Activated T-helper 17 cell treated with anti-CD3 and anti-CD28 coated beads, Interleukin-2, amount 50 U/mL, for 72 hours (primary cell): ENCODE results near the gene SEZ6L2. TPM values are rescaled to one million over a fixed set of nuclear protein-coding genes. Genes with fewer than 3 reads are reported as not detected.
"Not testable (repeated sequence)": the region's sequence is repeated elsewhere in the genome, so short reads cannot be mapped to it uniquely, and the experiment has no call there.

Experiments
- ATAC-seq: fragments of 150-1000 bp; cut with Tn5 transposase; replicated peaks from 2 replicates; pipeline ENCODE4 v1.10.0; 2021; ENCODE audit warnings: mild to moderate bottlenecking, moderate library complexity
- H3K27ac Mint-ChIP-seq: one replicate; pipeline ENCODE4 v1.8.0; 2022; ENCODE audit warnings: mixed read lengths
- H3K27me3 Mint-ChIP-seq: one replicate; pipeline ENCODE4 v1.8.0; 2022; ENCODE audit warnings: mixed read lengths
- H3K36me3 Mint-ChIP-seq: one replicate; pipeline ENCODE4 v1.8.0; 2022; ENCODE audit warnings: low read depth, mild to moderate bottlenecking, mixed read lengths
- H3K4me1 Mint-ChIP-seq: one replicate; pipeline ENCODE4 v1.8.0; 2022; ENCODE audit warnings: mixed read lengths
- H3K4me3 Mint-ChIP-seq: one replicate; pipeline ENCODE4 v1.8.0; 2022; ENCODE audit warnings: mild to moderate bottlenecking, mixed read lengths
- H3K9me3 Mint-ChIP-seq: one replicate; pipeline ENCODE4 v1.8.0; 2022; ENCODE audit warnings: mixed read lengths
- total RNA-seq, 2 donors: library from RNA; stranded (reverse); gene quantifications; one replicate each; pipeline ENCODE4 v1.2.3, GENCODE V29; 2022

Gene SEZ6L2
- total RNA-seq, 2 donors from 2014 or later: 0.56 TPM; not detected in 1

DNA sequence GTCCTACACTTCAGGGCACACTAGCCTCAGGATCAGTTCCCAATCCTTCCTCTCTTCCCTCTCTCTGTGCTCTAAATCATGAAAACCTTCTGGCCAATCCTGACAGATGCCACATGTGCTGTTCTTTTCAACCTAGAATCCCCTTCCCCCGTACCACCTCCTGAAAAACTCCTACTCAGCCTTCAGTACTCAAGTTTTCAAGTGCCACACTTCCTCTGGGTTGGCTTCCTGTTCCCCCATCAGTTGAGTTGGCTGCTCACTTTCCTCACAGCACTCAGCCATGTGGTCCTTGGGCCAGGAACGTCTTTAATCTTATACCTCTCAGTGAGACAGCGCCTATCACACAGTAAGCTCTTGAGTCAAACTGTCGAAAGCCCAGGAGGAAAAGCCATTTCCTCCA lies 4.2 kb upstream of the SEZ6L2 start:
- no peaks in the 10 kb centered on the region for H3K36me3 Mint-ChIP-seq
- no peak for ATAC-seq
- H3K4me1 Mint-ChIP-seq: peaks cover 12% of the 10 kb centered on the region
- H3K27ac Mint-ChIP-seq: peak overlapping the region; percentile 20
- H3K27me3 Mint-ChIP-seq: peaks cover 7% of the 10 kb centered on the region
- H3K4me3 Mint-ChIP-seq: peak overlapping the region; percentile 6
- H3K9me3 Mint-ChIP-seq: no peaks in the 10 kb centered on the region

DNA sequence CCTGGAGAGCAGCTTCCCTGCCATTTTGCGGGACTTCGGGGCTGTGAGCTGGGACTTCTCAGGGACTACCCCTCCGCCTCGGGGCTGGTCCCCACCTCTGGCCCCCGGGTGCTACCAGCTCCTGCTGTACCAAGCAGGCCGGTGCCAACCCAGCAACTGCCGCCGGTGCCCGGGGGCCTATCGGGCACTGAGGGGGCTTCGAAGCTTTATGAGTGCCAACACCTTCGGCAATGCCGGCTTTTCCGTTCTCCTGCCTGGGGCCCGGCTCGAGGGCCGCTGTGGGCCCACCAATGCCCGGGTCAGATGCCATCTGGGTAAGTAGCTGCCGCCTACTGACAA lies 2.2 kb upstream of the SEZ6L2 start:
- Mint-ChIP-seq H3K27ac (no peak overlapping the region), H3K9me3 (no peaks in the 10 kb centered on the region), H3K4me1 (peaks cover 12% of the 10 kb centered on the region), H3K4me3 (peak overlapping the region; percentile 42), H3K36me3 (no peaks in the 10 kb centered on the region), H3K27me3 (peaks cover 25% of the 10 kb centered on the region)
- ATAC-seq: no peak

- Mint-ChIP-seq H3K27me3 (peaks cover 27% of the 10 kb centered on the region), H3K27ac (peak overlapping the region; percentile 71), H3K9me3 (no peaks in the 10 kb centered on the region), H3K36me3 (no peaks in the 10 kb centered on the region), H3K4me3 (peak overlapping the region; percentile 89), H3K4me1 (peaks cover 12% of the 10 kb centered on the region)
- ATAC-seq: no peak
These were observed 1.7 kb upstream of the SEZ6L2 start for GRCh38 chr16:29900888-29901606.

GRCh38 chr16:29900102-29900887 lies 945 bp upstream of the SEZ6L2 start, which contains the start of gene ASPHD1:
Gene ASPHD1 (plus strand): TSS chr16:29900488. CDS start chr16:29900972, 484 bp downstream.
- H3K9me3 Mint-ChIP-seq: no peaks in the 10 kb centered on the region
- H3K27ac Mint-ChIP-seq: peak within 1 kb of the TSS; percentile 71

DNA sequence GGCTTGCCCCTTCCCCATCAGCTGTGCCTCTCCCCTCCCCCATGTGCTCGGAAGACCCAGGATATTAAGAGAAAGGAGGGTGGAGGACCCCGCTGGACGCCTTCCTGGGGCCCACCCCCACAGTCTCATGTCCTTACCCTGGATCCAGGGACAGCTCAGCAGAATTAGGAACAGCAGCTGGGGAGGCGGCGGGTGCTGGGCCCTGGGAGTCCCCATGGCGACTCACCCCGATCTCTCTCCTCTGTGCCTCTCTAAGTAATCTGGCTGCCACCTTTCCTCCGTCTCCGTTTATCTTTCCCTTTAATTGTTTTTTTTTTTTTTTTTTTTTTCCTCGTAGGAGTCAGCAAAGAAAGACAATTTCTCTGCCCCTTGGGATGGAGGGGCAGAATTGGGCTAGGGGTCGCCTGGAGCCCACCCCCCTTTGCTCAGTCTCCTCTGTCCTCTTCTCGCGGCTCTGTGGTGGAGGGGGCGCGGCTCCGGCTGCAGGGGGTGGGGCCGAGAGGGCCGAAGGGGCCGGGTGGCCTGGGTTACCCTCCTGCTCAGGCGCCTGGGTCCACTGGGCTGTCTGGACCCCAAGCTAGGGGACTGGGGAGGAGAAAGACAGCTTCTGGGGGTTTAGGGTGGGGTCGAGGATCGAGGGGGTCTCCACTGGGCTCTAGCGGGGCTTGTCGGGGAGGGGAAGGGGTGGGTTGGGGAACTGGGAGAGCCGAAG lies 390 bp downstream of the SEZ6L2 start:
- Mint-ChIP-seq H3K4me1 (peaks cover 12% of the 10 kb centered on the region), H3K4me3 (peak overlapping the region; percentile 46), H3K36me3 (no peaks in the 10 kb centered on the region), H3K9me3 (no peaks in the 10 kb centered on the region), H3K27me3 (peaks cover 27% of the 10 kb centered on the region), H3K27ac (no peak overlapping the region)
- no peak for ATAC-seq

More at GRCh38 chr16:29900102-29900887, 945 bp upstream of the SEZ6L2 start, which contains the start of gene ASPHD1:
- ATAC-seq: peak; percentile 94
- Mint-ChIP-seq H3K27me3 (peaks cover 27% of the 10 kb centered on the region), H3K4me1 (peaks cover 12% of the 10 kb centered on the region), H3K36me3 (no peaks in the 10 kb centered on the region), H3K4me3 (peak within 1 kb of the TSS; percentile 89)

DNA sequence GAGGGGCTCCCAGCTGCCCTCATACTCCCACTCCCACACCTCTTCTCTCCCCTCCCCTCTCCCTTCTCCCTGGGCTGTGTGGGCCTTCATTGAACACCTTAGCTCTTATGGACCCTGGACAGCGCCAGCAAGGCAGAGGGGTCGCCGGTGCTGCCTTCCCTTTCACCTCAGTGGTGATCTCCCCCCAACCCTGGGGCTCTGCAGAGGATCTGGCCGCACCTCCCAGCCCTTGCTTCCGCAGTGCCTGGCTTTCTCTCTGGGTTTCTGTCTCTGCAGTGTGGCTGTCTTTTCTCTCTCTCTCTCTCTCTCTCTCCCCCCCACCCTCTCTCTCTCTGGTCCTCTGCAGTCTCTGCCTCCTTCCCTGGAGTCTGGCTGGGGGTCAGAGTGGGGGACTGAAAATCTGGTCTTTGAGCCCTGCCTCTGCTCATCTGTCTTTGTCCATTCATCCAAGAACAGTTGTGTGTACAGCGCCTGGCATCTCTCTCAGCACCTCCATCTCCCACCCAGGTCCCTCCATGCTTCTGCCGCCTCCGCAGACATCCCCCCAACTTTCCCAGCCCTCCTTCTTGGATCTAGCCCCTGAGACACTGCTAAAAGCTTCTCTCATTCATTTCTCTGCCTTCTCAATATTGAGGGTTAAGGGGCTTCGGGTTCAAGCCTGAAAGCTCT lies 1.1 kb downstream of the SEZ6L2 start:
- H3K27me3 Mint-ChIP-seq: peaks cover 27% of the 10 kb centered on the region
- no peaks in the 10 kb centered on the region for H3K9me3 Mint-ChIP-seq
- H3K4me1 Mint-ChIP-seq: peaks cover 7% of the 10 kb centered on the region
- no peaks in the 10 kb centered on the region for H3K36me3 Mint-ChIP-seq
- H3K27ac Mint-ChIP-seq: no peak overlapping the region
- no peak overlapping the region for H3K4me3 Mint-ChIP-seq
- ATAC-seq: no peak

DNA sequence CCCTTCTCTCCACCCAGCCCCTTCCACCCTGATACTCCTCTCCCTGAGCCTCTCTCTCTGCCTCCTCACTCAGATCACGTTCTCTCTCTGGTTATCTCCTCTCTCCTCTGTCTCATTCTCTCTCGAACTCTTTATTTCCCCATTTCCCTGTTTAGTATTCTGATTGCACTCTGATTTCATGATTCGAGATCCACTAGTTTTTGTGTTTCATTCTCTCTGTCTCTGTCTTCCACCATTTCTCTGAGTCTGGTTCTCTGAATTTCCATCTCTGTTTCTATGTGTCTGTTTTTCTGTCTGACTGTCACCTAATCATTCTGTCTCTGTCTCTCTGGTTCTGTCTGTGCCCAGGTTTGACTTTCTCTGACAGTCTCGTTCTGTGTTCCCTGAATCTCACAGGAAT lies 2.0 kb downstream of the SEZ6L2 start:
- Mint-ChIP-seq H3K4me1 (peaks cover 7% of the 10 kb centered on the region), H3K36me3 (no peaks in the 10 kb centered on the region), H3K9me3 (no peaks in the 10 kb centered on the region), H3K27ac (no peak overlapping the region), H3K27me3 (peaks cover 27% of the 10 kb centered on the region), H3K4me3 (no peak overlapping the region)
- no peak for ATAC-seq

DNA sequence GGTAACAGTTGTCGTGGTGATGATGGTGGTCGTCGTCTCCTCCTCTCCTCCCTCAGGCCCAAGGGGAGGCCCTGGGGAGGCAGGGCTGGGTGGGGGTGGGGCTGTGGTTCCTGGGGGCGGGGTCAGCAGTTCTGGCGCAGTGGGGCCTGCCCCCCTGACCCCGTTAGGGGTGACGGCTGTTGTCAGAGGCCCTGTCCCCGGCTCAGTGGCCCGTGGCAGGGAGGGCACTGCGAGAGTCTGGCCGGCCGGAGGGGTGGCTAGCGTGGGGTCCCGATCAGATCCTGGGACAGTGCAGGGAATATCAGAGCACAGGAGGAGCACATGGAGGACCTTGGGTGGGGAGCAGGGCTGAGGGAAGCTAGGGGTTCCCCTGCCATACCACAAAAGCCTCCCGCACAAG lies 2.5 kb downstream of the SEZ6L2 start:
- H3K36me3 Mint-ChIP-seq: no peaks in the 10 kb centered on the region
- no peak for ATAC-seq
- H3K9me3 Mint-ChIP-seq: no peaks in the 10 kb centered on the region
- H3K4me3 Mint-ChIP-seq: no peak overlapping the region
- peaks cover 27% of the 10 kb centered on the region for H3K27me3 Mint-ChIP-seq
- peaks cover 7% of the 10 kb centered on the region for H3K4me1 Mint-ChIP-seq
- no peak overlapping the region for H3K27ac Mint-ChIP-seq

DNA sequence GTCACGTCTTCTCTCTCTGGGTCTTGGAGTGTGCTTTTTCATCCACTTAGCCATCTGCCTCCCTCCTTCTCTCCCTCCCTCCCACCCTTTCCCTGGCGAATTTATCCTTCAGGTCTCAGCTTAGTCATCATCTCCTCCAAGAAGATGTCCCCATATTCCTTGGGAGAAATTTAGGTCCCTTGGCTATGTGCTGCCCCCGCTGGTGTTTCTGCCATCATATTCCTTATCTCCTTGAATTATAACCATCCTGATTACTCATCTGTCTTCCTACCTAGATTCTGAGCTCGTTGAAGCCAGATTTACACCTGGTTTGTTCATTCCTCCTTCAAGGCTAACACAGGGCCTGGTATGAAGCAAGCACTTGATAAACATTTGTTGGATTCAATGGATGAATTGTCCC lies 5.0 kb downstream of the SEZ6L2 start:
- no peak for ATAC-seq
- Mint-ChIP-seq H3K36me3 (no peaks in the 10 kb centered on the region), H3K27me3 (peaks cover 23% of the 10 kb centered on the region), H3K4me3 (no peak overlapping the region), H3K27ac (no peak overlapping the region), H3K4me1 (no peaks in the 10 kb centered on the region), H3K9me3 (no peaks in the 10 kb centered on the region)

- H3K36me3 Mint-ChIP-seq: no peaks in the 10 kb centered on the region
- H3K4me1 Mint-ChIP-seq: no peaks in the 10 kb centered on the region
- no peak overlapping the region for H3K27ac Mint-ChIP-seq
- no peak overlapping the region for H3K4me3 Mint-ChIP-seq
- no peak for ATAC-seq
- no peaks in the 10 kb centered on the region for H3K9me3 Mint-ChIP-seq
- H3K27me3 Mint-ChIP-seq: peaks cover 19% of the 10 kb centered on the region
These were observed 5.8 kb downstream of the SEZ6L2 start for GRCh38 chr16:29893553-29893952.

GRCh38 chr16:29892458-29892813 lies 6.9 kb downstream of the SEZ6L2 start:
- Mint-ChIP-seq H3K4me1 (no peaks in the 10 kb centered on the region), H3K36me3 (no peaks in the 10 kb centered on the region), H3K9me3 (no peaks in the 10 kb centered on the region), H3K4me3 (no peak overlapping the region), H3K27ac (no peak overlapping the region), H3K27me3 (peaks cover 8% of the 10 kb centered on the region)
- ATAC-seq: no peak

DNA sequence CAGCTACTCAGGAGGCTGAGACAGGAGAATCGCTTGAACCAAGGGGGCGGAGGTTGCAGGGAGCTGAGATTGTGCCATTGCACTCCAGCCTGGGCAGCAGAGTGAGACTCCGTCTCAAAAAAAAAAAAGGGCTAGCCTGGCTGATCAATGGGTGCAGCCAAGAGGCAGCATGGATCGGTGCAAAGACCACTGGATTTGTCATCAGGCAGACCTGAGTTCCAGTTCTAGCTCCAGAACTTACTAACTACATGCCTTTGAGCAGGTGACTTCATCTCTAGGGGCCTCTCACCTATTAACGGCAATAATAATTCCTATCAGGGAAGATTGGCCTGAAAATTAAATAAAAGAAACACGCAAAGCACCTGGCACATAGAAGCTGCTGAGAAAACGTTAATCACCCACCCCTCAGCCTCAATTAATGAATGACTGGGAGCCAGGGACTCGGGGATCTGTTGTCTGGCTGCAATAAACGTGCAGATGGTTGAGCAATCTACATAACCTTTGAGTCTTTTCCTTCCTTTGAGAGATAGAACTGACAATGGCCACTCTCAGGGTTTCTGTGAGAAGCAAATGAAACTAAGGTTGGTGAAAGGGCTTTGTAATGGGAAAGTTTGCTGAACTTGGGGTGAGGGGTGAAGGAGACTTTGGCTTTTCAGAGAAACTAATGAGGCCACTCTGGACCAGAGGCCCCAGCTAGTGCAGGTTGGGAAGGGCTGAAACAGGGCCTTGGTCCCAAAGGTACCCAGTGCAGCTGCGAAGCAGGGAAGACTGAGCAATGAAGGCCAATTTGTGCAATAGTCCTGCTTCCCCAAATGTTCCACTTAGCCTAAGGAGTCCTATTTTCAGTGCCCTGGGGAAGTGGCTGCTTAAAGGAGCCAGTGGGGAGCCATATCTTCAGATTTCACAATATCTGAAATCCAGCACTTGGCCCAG lies 7.6 kb downstream of the SEZ6L2 start:
- no peak for ATAC-seq
- Mint-ChIP-seq H3K27ac (no peak overlapping the region), H3K4me1 (no peaks in the 10 kb centered on the region), H3K36me3 (no peaks in the 10 kb centered on the region), H3K9me3 (no peaks in the 10 kb centered on the region), H3K4me3 (no peak overlapping the region), H3K27me3 (peaks cover 4% of the 10 kb centered on the region)

DNA sequence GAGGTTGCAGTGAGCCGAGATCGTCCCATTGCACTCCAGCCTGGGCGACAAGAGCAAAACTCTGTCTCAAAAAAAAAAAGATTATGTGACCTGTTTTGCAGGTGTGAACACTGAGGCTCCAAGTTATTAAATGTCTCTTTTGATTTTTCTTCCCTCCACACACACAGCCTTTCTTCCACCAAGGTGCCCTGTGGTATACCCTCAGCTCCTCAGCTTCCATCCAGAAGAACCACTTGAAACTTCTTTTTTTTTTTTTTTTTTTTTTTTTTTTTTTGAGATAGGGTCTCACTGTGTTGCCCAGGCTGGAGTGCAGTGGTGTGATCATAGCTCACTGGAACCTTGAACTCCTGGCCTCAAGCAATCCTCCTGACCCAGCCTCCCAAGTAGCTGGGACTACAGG lies 10.0 kb downstream of the SEZ6L2 start:
- not testable (repeated sequence) for H3K27me3 Mint-ChIP-seq, H3K36me3 Mint-ChIP-seq, H3K9me3 Mint-ChIP-seq, ATAC-seq, H3K4me1 Mint-ChIP-seq, H3K4me3 Mint-ChIP-seq, H3K27ac Mint-ChIP-seq
